Hematopoietic multipotent progenitor cell treated with erythropoietin and hydrocortisone succinate and interleukin-3 and kit ligand, for 6 days (in vitro differentiated cells): ENCODE results near the gene ZMAT3.
A peak's percentile ranks its signal among the peaks of the same experiment; 100 is the strongest.
"Not testable (repeated sequence)": the region's sequence is repeated elsewhere in the genome, so short reads cannot be mapped to it uniquely, and the experiment has no call there.

Source experiments
- DNase-seq: peaks from one replicate; pipeline ENCODE4 v3.0.0-alpha.2; 2015

The ZMAT3 gene

DNA sequence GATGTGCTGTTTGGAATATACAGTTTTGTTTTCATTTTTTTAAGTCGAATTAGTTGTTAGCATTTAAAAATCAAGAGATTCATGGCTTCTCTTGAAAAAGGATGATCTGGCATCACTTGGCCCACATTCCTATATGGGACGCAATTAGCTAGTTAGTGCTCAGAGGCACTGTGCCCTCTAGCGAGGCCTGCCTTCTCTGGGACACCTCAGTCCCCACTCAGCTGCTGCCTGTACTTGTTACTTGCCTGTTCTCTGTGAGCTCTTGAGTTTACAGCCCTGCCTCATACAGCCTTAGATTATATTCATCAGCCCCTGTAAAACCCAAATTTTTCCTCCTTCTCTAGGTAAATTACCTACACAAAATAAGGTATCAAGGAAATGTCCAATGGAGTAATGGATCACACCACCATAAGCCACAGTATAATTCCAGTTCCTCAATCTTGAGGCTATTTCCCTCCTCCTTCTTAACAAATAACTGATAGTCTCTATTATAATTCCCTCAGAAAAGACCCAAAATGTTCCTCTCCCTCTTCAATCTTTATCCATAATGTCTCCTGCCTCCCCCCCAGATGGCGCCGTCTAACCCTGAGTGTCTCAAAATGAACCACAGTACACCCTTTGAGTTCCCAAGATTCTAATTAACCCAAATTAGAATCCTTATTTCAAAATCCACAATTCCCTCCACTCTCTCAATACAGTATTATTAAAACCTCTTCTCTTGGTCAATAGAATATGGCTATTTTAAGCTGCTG lies 2.7 kb downstream of the ZMAT3 start:
- peak; percentile 73 for DNase-seq

DNA sequence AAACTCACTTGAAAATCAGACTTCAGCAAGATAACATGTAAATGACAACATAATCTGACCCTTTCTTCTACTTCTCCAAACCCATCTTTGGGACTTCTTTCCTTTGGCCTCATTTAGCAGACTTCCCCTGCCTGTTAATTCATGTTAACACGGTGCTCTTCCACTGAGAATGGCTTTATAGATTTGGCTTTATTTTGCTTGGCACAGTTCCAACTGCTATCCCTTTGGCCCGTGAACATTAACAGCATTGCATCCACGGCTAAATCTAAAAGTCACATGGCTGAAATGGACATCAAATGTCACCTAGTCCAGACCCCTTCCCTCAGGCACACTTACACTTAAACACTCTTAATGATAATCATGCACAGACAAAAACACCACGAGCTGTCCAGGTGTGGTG lies 3.8 kb downstream of the ZMAT3 start:
- DNase-seq, result no peak

DNA sequence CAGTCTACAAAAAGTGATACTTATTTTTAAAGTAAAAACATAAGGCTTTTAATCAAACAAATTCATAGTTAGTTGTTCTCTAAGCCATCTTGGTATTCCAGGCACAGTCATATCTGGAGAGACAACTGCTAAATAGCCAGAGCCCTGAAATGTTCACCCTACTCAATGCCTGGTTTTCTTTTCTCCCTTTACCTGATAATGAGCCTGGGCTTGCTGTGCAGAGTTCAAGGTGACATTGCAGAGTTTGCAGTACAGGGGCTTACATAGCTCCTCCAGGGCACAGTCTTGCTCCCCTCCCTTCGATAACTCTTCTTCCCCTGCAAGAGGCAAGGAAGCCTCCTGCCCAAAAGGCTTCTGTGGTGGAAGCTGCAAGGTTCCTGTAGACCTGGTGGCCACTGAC lies 4.3 kb downstream of the ZMAT3 start:
- DNase-seq, result no peak

DNA sequence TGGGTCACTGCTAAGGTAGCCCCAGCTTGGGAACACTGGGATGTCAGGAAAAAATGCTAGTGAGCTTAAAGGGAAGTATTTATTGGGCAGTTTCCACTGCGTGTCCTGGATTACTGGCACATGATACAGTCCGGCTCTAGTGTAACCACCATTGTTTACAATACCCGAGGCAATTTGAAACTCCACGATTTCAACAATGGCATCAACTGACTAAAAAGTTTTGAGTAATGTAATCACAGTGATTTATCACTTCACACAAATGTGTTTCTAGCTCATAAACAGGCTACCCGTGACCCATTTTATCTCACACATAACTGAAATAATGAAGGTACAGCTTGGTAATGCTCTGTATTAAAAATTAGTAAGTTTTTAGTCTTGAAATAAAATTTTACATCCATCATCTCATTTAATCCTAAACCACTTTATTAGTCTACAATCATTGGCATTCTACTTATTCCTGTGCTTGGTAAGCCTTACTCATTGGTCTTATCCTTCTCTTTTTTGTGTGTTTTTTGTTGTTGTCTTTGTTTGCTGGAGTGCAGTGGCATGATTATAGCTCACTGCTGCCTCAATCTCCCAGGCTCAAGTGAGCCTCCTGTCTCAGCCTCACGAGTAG lies 7.6 kb downstream of the ZMAT3 start:
- no peak for DNase-seq

DNA sequence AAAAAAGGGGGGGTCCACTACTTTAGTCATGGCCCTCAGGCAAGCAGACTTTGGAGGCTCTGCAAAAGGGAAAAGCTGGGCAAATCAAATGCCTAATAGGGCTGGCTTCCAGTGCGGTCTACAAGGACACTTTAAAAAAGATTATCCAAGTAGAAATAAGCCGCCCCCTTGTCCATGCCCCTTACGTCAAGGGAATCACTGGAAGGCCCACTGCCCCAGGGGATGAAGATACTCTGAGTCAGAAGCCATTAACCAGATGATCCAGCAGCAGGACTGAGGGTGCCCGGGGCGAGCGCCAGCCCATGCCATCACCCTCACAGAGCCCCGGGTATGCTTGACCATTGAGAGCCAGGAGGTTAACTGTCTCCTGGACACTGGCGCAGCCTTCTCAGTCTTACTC lies 15.3 kb downstream of the ZMAT3 start:
- no peak for DNase-seq

DNA sequence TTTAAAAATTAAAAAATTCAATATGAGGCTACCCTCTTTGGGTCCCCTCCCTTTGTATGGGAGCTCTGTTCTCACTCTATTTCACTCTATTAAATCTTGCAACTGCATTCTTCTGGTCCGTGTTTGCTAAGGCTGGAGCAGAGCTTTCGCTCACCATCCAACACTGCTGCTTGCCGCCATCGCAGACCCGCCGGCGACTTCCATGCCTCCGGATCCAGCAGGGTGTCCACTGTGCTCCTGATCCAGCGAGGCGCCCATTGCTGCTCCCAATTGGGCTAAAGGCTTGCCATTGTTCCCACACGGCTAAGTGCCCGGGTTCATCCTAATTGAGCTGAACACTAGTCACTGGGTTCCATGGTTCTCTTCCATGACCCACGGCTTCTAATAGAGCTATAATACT lies 17.0 kb downstream of the ZMAT3 start:
- not testable (repeated sequence) for DNase-seq

DNA sequence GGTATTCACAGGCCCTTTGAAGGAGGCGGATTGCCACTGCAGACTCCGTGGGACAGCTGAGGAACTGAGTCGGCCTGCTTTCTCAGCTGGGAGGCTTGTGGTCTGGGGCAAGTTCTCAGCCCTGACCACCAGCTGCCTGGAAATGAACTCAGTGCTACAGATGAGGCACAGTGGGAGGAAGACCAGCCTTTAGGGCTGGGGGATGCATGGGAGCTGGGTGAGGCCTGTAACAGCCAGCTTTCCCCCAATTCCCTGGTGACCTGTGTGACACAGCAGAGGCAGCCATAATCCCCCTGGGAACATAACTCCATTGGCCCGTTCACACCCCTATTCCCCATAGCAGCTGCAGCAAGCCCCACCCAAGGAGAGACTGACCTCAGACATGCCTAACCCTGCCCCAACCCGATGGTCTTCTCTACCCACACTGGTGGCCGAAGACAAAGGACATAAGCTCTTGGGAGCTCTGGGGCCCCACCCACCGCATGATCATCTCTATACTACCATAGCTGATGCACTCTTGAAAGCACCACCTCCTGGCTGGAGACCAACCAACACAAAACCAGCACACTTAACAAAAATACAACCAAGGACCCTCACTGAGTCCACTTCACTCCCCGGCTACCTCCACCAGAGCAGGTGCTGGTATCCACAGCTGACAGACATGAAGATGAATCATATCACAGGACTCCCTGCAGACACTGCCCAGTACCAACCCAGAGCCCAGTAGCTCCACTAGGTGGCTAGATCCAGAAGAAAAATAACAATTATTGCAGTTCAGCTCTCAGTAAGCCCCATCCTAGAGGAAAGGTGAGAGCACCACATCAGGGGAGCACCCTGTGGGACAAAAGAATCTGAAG lies 24.9 kb downstream of the ZMAT3 start:
- peak; percentile 25 for DNase-seq

DNA sequence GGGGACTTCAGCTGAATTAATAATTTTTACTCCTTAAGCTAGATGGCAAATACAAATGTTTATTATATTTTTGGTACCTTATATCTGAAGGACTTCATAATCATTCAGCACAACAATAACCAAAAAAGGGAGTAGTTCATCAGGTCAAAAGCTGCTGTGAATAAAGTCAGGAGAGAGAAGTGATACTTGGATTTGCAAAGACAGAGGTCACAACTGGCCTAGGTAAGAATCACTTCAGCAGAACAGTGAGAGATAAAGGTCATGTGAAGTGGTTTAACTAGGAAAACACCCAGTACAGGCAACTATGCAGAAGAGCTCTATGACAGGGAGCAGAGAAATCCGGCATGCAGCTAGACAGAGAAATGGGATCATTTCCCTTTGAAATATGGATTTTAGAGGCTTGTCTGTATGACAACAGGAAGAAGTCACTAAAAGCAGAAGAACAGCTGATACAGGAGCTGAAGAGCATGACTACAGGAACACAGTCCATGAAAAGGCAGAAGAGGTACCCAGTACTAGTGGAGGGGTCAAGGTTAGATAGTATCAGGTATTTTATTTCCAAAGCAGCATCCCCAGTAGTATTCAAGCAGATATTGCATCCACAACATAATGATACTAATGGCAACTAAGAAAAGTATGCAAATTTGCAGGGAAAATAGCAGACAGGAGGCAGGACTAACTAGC lies 25.7 kb downstream of the ZMAT3 start:
- no peak for DNase-seq

DNA sequence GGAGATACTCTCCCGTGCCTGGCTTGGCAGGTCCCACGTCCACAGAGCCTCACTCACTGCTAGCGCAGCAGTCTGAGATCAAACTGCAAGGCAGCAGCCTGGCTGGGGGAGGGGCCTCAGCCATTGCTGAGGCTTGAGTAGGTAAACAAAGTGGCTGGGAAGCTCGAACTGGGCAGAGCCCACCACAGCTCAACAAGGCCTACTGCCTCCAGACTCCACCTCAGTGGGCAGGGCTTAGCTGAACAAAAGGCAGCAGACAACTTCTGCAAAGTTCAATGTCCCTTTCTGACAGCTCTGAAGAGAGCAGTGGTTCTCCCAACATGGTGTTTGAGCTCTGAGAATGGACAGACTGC lies 32.7 kb downstream of the ZMAT3 start:
- DNase-seq, result not testable (repeated sequence)

DNA sequence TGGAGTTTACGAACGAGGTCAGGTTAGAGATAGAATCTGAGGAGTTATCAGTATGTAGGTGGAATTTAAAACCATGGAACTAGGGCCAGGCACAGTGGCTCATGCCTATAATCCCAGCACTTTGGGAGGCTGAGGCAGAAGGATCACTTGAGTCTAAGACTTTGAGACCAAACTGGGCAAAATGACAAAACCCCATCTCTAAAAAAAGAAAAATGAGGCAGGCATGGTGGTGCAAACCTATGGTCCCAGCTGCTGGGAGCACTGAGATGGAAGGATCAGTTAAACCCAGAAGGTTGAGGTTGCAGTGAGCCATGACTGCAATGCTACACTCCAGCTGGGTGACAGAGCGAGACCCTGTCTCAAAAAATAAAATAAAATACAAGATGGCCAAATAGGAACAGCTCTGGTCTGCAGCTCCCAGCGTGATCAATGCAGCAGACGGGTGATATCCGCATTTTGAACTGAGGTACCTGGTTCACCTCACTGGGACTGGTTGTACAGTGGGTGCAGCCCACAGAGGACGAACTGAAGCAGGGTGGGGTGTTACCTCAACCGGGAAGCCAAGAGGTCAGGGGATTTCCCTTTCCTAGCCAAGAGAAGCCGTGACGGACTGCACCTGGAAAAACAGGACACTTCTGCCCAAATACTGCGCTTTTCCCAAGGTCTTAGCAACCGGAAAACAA lies 33.3 kb downstream of the ZMAT3 start:
- no peak for DNase-seq

DNA sequence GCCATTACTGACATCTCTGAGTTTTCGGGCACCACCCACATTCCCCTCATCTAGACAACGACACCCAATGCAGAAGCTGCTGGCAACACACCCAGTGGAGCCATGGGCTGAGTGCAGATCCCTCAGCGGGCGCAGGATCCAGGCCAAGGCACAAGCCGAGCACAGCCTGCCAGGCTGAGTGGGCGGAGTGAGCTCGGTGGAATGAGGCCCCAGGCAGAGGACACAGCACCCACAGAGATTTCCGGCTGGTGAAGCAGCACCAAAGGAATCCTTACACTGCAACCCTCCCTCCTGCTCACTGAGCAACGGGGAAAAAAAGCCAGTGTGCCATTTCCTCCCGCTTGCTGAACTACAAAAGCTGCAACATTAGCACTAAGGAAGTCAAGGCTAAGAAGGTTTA lies 34.3 kb downstream of the ZMAT3 start:
- DNase-seq, result peak; percentile 67

DNA sequence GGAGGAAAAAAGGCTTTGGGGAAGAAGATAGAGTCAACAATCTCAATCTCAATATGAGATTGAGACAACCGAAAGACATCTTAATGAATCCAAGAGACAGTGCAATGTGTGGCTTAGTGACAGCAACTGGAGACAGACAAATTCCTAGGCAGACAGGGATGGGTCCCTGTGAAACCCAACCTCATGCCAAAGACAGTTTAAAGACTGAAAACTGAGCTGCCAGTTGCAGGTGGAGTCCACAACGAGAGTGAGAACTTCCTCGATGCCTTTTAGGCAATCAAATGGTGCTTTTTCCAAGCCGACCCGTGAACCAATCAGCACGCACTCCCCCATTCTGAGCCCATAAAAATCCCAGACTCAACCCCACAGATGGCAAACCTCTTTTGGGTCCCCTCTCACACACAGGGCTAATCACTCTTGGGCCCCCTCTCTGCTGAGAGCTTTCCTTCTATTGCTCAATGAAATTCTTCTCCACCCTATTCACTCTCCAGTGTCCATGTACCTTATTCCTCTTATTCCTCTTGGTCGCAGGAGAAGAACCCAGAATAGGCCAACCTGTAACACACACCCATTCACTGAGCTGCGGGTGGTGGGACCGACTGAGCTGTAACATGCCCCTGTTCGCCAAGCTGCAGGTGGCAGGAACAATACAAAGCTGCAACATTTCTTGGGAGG lies 34.8 kb downstream of the ZMAT3 start:
- DNase-seq, result no peak

DNA sequence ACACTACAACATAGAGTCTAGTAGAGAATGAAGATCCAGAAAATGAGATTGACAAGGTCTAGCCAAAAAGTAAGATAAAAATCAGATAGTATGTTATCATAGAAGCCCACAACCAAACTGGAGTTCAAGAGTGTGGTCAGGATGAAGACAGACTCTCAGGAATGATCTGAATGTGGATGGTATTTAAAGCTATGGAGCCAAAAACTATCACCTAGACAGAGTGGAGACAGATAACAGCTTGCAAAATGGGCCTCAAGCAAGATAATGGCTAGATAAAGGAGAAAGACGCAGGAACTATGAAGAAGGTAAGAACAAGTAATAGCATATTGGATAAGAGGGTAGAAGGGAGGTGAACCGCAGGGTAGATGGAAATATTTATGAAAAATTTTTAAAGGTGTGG lies 35.4 kb downstream of the ZMAT3 start:
- no peak for DNase-seq

DNA sequence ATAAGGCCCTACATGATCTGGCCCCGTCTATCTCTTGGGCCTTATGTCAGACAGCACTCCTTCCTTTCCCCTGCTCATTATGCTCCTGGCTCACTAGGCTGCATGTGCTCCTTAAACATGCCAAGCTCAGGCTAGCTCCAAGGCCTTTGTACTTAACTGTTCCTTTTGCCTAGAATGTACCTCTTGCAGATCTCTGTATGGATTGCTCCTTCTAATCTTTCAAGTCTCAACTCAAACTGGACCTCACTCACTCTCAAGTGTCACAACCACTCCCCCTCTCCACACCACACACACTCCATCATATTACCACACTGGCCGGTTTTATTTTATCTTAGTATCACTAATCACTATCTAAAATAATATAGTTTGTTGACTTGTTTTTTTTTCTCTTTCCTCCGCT lies 36.4 kb downstream of the ZMAT3 start:
- no peak for DNase-seq

DNA sequence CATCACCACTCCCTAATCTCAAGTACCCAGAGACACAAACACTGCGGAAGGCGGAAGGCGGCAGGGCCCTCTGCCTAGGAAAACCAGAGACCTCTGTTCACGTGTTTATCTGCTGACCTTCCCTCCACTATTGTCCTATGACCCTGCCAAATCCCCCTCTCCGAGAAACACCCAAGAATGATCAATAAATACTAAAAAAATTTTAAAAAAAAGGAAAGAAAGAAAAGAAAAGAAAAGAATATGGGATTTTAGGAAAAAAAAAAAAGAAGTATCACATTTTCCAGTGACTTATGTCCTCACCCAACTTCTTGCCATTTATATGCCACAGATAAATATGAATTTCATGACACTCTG lies 38.3 kb downstream of the ZMAT3 start:
- not testable (repeated sequence) for DNase-seq

DNA sequence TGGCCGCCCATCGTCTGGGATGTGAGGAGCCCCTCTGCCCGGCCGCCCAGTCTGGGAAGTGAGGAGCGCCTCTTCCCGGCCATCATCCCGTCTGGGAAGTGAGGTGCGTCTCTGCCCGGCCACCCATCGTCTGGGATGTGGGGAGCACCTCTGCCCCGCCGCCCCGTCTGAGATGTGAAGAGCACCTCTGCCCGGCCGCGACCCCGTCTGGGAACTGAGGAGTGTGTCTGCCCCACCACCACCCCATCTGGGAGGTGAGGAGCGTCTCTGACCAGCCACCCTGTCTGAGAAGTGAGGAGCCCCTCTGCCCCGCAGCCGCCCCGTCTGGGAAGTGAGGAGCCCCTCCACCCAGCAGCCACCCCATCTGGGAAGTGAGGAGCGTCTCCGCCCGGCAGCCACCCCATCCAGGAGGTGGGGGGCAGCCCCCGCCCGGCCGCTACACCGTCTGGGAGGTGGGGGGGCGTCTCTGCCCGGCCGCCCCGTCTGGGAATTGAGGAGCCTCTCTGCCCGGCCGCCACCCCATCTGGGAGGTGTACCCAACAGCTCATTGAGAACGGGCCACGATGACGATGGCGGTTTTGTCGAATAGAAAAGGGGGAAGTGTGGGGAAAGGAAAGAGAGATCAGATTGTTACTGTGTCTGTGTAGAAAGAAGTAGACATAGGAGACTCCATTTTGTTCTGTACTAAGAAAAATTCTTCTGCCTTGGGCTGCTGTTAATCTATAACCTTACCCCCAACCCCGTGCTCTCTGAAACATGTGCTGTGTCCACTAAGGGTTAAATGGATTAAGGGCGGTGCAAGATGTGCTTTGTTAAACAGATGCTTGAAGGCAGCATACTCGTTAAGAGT lies 38.9 kb downstream of the ZMAT3 start:
- DNase-seq, result not testable (repeated sequence)

DNA sequence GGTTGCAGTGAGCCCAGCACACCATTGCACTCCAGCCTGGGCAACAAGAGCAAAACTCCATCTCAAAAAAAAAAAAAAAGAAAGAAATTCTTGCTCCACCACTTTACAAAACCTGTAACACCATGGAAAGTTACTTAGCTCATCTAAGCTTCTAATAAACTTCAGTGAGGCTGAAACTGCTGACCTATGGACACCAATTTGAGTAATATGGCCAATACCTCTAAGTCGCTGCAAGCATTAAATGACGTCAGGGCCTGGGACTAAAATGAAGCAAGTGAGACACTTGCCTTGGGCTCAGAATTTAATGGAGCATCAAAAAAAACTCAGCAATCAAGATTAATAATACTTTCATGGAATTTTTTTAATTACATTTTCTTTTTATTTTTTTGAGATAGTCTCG lies 42.5 kb downstream of the ZMAT3 start:
- no peak for DNase-seq

DNA sequence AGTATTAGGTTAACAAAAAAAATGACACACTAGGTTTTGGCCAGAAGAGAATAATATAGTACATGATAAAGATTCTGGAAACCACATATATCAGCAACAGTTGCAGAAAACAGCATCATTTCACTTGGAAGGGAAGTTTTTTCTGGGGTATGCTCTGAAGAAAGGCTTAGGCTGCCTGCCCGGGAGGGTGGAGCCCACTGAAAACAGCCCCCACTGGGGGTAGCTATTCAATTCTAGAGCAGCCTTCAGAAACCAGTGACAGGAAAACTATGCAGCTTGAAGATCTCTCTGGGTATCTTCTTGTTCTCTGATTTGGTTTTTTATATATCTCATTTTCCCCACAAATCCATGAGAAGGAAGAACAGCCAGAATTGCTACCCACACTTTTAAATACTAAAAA lies 43.2 kb downstream of the ZMAT3 start:
- DNase-seq, result peak; percentile 45

DNA sequence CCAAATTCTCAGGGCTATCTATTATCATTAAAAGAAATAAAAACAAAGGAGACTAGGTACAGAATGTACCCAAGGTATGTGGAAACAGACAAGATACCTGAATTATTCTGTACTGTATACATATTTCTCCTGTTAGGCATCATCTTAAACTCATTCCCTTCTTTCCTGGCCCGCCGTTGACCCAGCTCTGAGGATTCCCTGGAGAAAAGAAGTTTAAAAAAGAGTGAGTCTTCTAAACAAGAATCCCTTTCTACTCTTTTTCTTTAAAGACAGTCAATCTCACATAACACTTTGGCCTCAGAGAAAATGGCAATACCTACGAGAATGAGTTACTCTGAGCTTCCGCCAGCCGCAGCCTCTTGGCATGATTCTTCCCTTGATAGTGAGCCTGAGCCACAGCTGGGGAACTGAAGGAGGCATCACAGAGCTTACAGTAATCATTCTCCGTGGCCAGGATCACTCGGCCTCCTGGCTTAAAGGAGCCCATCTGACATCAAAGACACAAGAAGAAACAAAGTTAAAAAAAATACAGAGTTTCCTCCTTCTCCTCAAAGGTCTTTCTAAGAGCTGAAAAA lies 44.2 kb downstream of the ZMAT3 start:
- DNase-seq, result peak; percentile 65

DNA sequence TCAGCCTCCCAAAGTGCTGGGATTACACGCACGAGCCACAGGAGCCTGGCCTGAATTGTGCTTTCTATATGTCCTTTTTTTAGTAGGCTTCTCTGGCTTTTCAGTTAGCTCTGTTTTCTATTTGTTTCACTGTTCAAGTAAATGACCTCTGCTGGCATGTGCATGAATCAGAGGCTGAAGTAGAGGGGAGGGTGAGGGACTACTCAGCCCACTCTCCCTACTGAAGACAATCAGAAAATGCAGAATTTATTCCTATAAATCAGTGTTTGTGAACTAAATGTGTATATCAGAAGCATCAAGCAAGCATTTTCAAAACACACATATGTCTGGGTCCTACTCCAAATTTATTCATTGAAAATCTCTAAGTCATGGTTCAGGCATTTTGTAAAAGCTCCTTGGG lies 45.0 kb downstream of the ZMAT3 start:
- no peak for DNase-seq
